HEK293 (cell line): ENCODE measurements around the gene KRT33A.

ENCODE experiments used
- CTCF ChIA-PET: fragments of 350-600 bp; formaldehyde crosslinking; extraction: SDS; loops from one replicate; lab custom pipeline; 2021; ENCODE audit warnings: antibody characterized with exemption; lab: Yijun Ruan, JAX
- POLR2A ChIA-PET: fragments of 300-600 bp; formaldehyde crosslinking; extraction: SDS; loops from one replicate; lab custom pipeline; 2020; ENCODE audit warnings: antibody characterized with exemption, inconsistent platforms; lab: Yijun Ruan, JAX
- H3K27ac ChIP-seq: fragments of 200-500 bp; sonication (Bioruptor generic); 2 replicates; pipeline ENCODE4 v1.5.1; 2014; ENCODE audit warnings: low read depth, low read length, control low read depth, inconsistent platforms; ENCODE audit errors: extremely low read depth
- H3K36me3 ChIP-seq, 2 experiments: fragments of 200-500 bp in 1 of 2; sonication (Bioruptor generic) in 1 of 2; 1 replicate in 1 of 2; 2 replicates in 1 of 2; pipeline ENCODE4 v1.5.1; 2014 to 2017; ENCODE audit warnings: inconsistent platforms in 2 of 2, low read length in 2 of 2; ENCODE audit not compliant: control insufficient read depth in 2 of 2, insufficient read depth in 1 of 2
- H3K4me1 ChIP-seq: fragments of 200-500 bp; sonication (Bioruptor generic); 2 replicates; pipeline ENCODE4 v1.5.1; 2014; ENCODE audit warnings: mild to moderate bottlenecking, low read length, inconsistent platforms; ENCODE audit not compliant: control insufficient read depth, insufficient read depth
- H3K4me3 ChIP-seq: 2 replicates; pipeline ENCODE4 v1.5.1; 2011; ENCODE audit warnings: low read depth, mild to moderate bottlenecking, control low read depth, low read length, moderate library complexity
- H3K9me3 ChIP-seq: fragments of 200-500 bp; sonication (Bioruptor generic); 2 replicates; pipeline ENCODE4 v1.5.1; 2014; ENCODE audit warnings: low read depth, low read length, inconsistent platforms; ENCODE audit not compliant: control insufficient read depth, insufficient read depth
- KLF9 ChIP-seq: fragments of 450-650 bp; formaldehyde crosslinking; IDR thresholded peaks from 2 replicates; pipeline ENCODE4 v1.5.1; 2016; ENCODE audit warnings: missing biosample characterization, missing genetic modification characterization, low read depth
- PBX3 ChIP-seq: sonication (generic); formaldehyde crosslinking; IDR thresholded peaks from 2 replicates; pipeline ENCODE4 v1.8.1; 2022; ENCODE audit warnings: mild to moderate bottlenecking, moderate library complexity, missing genetic modification reagents
- REPIN1 ChIP-seq: fragments of 450-650 bp; formaldehyde crosslinking; IDR thresholded peaks from 2 replicates; pipeline ENCODE4 v1.5.1; 2017; ENCODE audit warnings: missing biosample characterization, missing genetic modification characterization, low read depth
- ZBTB48 ChIP-seq: fragments of 450-650 bp; formaldehyde crosslinking; IDR thresholded peaks from 2 replicates; pipeline ENCODE4 v1.5.1; 2016; ENCODE audit warnings: missing biosample characterization, missing genetic modification characterization
- ZBTB7A ChIP-seq: fragments of 450-650 bp; formaldehyde crosslinking; IDR thresholded peaks from 2 replicates; pipeline ENCODE4 v1.5.1; 2016; ENCODE audit warnings: low read depth, missing biosample characterization, missing genetic modification characterization
- ZBTB8A ChIP-seq: fragments of 450-650 bp; formaldehyde crosslinking; IDR thresholded peaks from 2 replicates; pipeline ENCODE4 v1.5.1; 2016; ENCODE audit warnings: missing biosample characterization, missing genetic modification characterization
- ZNF121 ChIP-seq: fragments of 450-650 bp; formaldehyde crosslinking; IDR thresholded peaks from 2 replicates; pipeline ENCODE4 v1.5.1; 2016; ENCODE audit warnings: missing biosample characterization, missing genetic modification characterization
- ZNF23 ChIP-seq: fragments of 450-650 bp; formaldehyde crosslinking; IDR thresholded peaks from 2 replicates; pipeline ENCODE4 v1.5.1; 2016; ENCODE audit warnings: missing biosample characterization, missing genetic modification characterization, borderline replicate concordance
- ZNF600 ChIP-seq: fragments of 450-650 bp; formaldehyde crosslinking; IDR thresholded peaks from 2 replicates; pipeline ENCODE4 v1.5.1; 2016; ENCODE audit warnings: missing biosample characterization, missing genetic modification characterization
- ZNF623 ChIP-seq: fragments of 450-650 bp; formaldehyde crosslinking; IDR thresholded peaks from 2 replicates; pipeline ENCODE4 v1.5.1; 2016; ENCODE audit warnings: missing biosample characterization, missing genetic modification characterization
- ZNF654 ChIP-seq: fragments of 450-650 bp; formaldehyde crosslinking; IDR thresholded peaks from 2 replicates; pipeline ENCODE4 v1.5.1; 2016; ENCODE audit warnings: low read depth, missing biosample characterization, missing genetic modification characterization
- ZNF768 ChIP-seq: fragments of 450-650 bp; formaldehyde crosslinking; IDR thresholded peaks from 2 replicates; pipeline ENCODE4 v1.5.1; 2018; ENCODE audit warnings: missing biosample characterization, mild to moderate bottlenecking, missing genetic modification characterization
- ZNF843 ChIP-seq: fragments of 450-650 bp; formaldehyde crosslinking; IDR thresholded peaks from 2 replicates; pipeline ENCODE4 v1.5.1; 2016; ENCODE audit warnings: missing biosample characterization, missing genetic modification characterization
- TF ChIP-seq, protein P1 (sequence below): fragments of 450-650 bp; formaldehyde crosslinking; IDR thresholded peaks from 2 replicates; pipeline ENCODE4 v1.5.1; 2016; ENCODE audit warnings: missing biosample characterization, missing genetic modification characterization

The KRT33A gene

DNA sequence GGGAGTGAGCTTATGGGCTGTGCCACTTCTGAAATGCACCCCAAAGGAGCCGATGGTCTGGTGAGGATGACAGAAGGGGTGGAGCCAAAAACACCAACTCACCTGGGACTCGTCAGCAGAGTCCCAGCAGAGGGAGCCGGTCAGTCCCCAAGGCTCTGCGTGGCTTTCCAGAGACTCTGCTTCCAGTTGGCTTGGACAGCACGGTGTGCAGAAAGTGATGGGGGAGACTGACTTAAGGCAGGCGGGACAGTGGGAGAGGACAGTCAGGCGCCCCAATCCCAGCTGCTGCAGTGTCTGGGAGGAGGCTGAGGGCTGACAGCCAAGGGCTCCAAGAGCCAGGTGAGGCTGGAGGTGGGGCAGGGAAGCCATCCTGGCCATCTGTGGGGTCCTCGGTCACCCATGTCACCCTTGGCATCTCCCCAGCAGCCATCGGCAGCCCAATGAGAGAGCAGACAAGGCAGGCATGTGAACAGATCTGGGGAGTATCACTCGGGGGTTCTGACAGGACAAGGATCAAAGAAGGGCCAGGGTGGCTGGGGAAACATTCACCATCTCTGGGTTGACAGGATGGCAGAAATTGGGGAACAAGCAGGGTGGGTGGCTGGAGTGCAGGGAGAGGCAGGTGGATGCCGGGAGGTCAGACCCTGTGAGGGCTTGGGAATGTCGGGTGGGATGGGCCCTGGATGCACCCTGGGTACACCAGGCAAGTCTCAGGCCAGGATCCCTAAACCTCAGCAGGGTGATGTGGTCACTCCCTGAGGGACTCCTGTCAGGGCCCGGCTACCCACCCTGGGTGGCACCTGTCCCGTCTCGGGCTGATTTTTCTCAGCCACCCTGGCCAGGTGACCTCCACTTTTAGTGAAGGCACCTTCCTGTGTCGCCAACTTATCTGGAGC, 26.2 kb downstream of the KRT33A start (continued):
- TF ChIP-seq REPIN1 (tag by site-specific recombination), result no peak
- TF ChIP-seq, all 188 proteins: peak for 2

GRCh38 chr17:41322903-41323895, 27.4 kb downstream of the KRT33A start:
- CTCF ChIA-PET, result interaction anchor here (0.5 to 4.2 kb wide), 53 partner anchors 9 to 467 kb away, joined by 3 to 27 read pairs (median 4); partner anchors contain the start of genes KRTAP16-1, KRTAP29-1 and KRTAP4-6
- no peaks in the 10 kb centered on the region for H3K9me3 ChIP-seq

GRCh38 chr17:41322094-41322902, 28.3 kb downstream of the KRT33A start:
- ChIA-PET CTCF (interaction anchor here (0.5 to 4.2 kb wide), 58 partner anchors 8 to 771 kb away, joined by 3 to 27 read pairs (median 4); partner anchors contain the start of genes KRTAP16-1, KRTAP29-1 and KRTAP4-6), POLR2A (interaction anchor here (1.2 kb wide), 1 partner anchor 367 kb away, joined by 3 read pairs; no protein-coding TSS in a partner anchor)
- Histone ChIP-seq H3K27ac (no peak overlapping the region), H3K36me3 (no peaks in the 10 kb centered on the region), H3K4me3 (no peak overlapping the region), H3K9me3 (no peaks in the 10 kb centered on the region)
- TF ChIP-seq ZNF121 (tag by site-specific recombination) (peak; percentile 58; the same call in 1 of the 2 replicates), KLF9 (tag by site-specific recombination) (no peak), ZNF654 (tag by site-specific recombination) (peak; percentile 51), ZNF768 (tag by site-specific recombination) (no peak)
- TF ChIP-seq, all 188 proteins: peak for 2
- H3K4me1 ChIP-seq, result no peaks in the 10 kb centered on the region

More at GRCh38 chr17:41322903-41323895, 27.4 kb downstream of the KRT33A start:
- H3K4me3 ChIP-seq, result no peak overlapping the region
- TF ChIP-seq ZNF23 (tag by site-specific recombination), result no peak
- TF ChIP-seq ZNF654 (tag by site-specific recombination), result no peak
- TF ChIP-seq ZNF623, result peak; percentile 56
- no peak for TF ChIP-seq ZBTB8A
- peak; percentile 84 for TF ChIP-seq ZBTB48
- H3K36me3 ChIP-seq, result no peaks in the 10 kb centered on the region
- POLR2A ChIA-PET, result interaction anchor here (1.2 kb wide), 1 partner anchor 366 kb away, joined by 3 read pairs; no protein-coding TSS in a partner anchor
- no peaks in the 10 kb centered on the region for H3K4me1 ChIP-seq
- H3K27ac ChIP-seq, result no peak overlapping the region

DNA sequence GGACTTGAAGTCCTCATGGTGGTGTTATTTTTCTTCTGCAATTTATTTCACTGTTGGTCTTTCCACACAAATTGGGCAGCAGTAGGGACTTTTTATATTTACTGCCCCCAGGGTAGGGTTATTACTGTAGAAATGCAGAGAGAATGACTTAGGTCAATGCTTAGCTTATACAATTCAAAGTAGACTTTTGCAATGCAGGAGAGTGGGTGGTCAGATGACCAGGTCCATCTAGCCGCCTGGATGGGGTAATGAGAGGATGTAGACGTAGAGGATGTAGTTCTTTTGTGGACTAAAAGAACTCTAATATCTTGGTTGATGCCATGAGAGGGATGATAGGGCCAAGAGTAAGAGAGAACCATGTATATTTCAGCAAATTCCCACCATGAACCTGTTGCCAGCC, 32.4 kb downstream of the KRT33A start:
- Histone ChIP-seq H3K27ac (no peak overlapping the region), H3K4me3 (no peak overlapping the region), H3K36me3 (no peaks in the 10 kb centered on the region), H3K9me3 (no peaks in the 10 kb centered on the region), H3K4me1 (no peaks in the 10 kb centered on the region)
- no peak for TF ChIP-seq ZBTB7A (tag by site-specific recombination)
- no peak for TF ChIP-seq ZNF600
- TF ChIP-seq, protein P1, sequence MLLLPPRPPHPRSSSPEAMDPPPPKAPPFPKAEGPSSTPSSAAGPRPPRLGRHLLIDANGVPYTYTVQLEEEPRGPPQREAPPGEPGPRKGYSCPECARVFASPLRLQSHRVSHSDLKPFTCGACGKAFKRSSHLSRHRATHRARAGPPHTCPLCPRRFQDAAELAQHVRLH (tag by site-specific recombination), result no peak
- TF ChIP-seq PBX3, result no peak
- no peak for TF ChIP-seq ZNF843 (tag by site-specific recombination)
- POLR2A ChIA-PET, result interaction anchor here (0.6 kb wide), 1 partner anchor 53 kb away, joined by 3 read pairs; no protein-coding TSS in a partner anchor
- CTCF ChIA-PET, result interaction anchor here (1.0 to 1.3 kb wide), 2 partner anchors 231 to 409 kb away, joined by 4 read pairs; no protein-coding TSS in a partner anchor
